Loucy (cell line): Measurements from ENCODE around the gene EMX2.

Source experiments
- H2AFZ ChIP-seq: fragments of 200-600 bp; sonication (generic); 2 replicates; pipeline ENCODE4 v1.6.0; 2016; ENCODE audit warnings: antibody characterized with exemption, mild to moderate bottlenecking, low read length, moderate library complexity
- H3F3A ChIP-seq: fragments of 200-600 bp; 2 replicates; pipeline ENCODE4 v1.6.0; 2016; ENCODE audit warnings: antibody characterized with exemption, low read depth, mild to moderate bottlenecking
- H3K27me3 ChIP-seq: fragments of 200-600 bp; sonication (generic); 2 replicates; pipeline ENCODE4 v1.6.1; 2014; ENCODE audit warnings: low read length, mild to moderate bottlenecking; ENCODE audit not compliant: insufficient read depth, poor library complexity, severe bottlenecking
- H3K36me3 ChIP-seq: fragments of 200-600 bp; sonication (generic); 2 replicates; pipeline ENCODE4 v1.6.1; 2016; ENCODE audit warnings: low read length; ENCODE audit not compliant: insufficient read depth
- H3K4me1 ChIP-seq: fragments of 200-600 bp; sonication (generic); 2 replicates; pipeline ENCODE4 v1.5.1; 2014; ENCODE audit warnings: low read length, mild to moderate bottlenecking; ENCODE audit not compliant: insufficient read depth, poor library complexity, severe bottlenecking
- H3K4me2 ChIP-seq: fragments of 200-600 bp; sonication (generic); 2 replicates; pipeline ENCODE4 v1.6.0; 2014; ENCODE audit warnings: antibody characterized with exemption, low read length, low read depth, mild to moderate bottlenecking; ENCODE audit not compliant: poor library complexity, severe bottlenecking
- H3K4me3 ChIP-seq: fragments of 200-600 bp; sonication (generic); 2 replicates; pipeline ENCODE4 v1.5.1; 2014; ENCODE audit warnings: low read length, mild to moderate bottlenecking, mixed read lengths; ENCODE audit not compliant: poor library complexity, severe bottlenecking
- H3K79me2 ChIP-seq: fragments of 200-600 bp; sonication (generic); 2 replicates; pipeline ENCODE4 v1.6.1; 2014; ENCODE audit warnings: low read length; ENCODE audit not compliant: insufficient read depth
- H3K9ac ChIP-seq: fragments of 200-600 bp; sonication (generic); 2 replicates; pipeline ENCODE4 v1.6.0; 2014; ENCODE audit warnings: mild to moderate bottlenecking, low read depth, low read length, moderate library complexity; ENCODE audit not compliant: poor library complexity, severe bottlenecking
- H3K9me2 ChIP-seq: fragments of 200-600 bp; sonication (generic); replicated peaks from 2 replicates; pipeline ENCODE4 v1.6.1; 2016; ENCODE audit warnings: low read depth, low read length, mixed read lengths
- H3K9me3 ChIP-seq: fragments of 200-600 bp; sonication (generic); 2 replicates; pipeline ENCODE4 v1.6.1; 2014; ENCODE audit warnings: mild to moderate bottlenecking, antibody characterized with exemption, low read length, low read depth; ENCODE audit not compliant: insufficient read depth
- H4K20me1 ChIP-seq: fragments of 200-600 bp; sonication (generic); 2 replicates; pipeline ENCODE4 v1.6.0; 2014; ENCODE audit warnings: antibody characterized with exemption, low read length, mild to moderate bottlenecking; ENCODE audit not compliant: insufficient read depth, poor library complexity, severe bottlenecking
- CTCF ChIP-seq: fragments of 200-600 bp; sonication (generic); conservative IDR thresholded peaks from 2 replicates; pipeline ENCODE4 v1.5.1; 2014; ENCODE audit warnings: mild to moderate bottlenecking, antibody characterized with exemption, low read length
- EZH2phosphoT487 ChIP-seq: fragments of 200-600 bp; IDR thresholded peaks from 2 replicates; pipeline ENCODE4 v1.6.1; 2018; ENCODE audit warnings: antibody characterized with exemption, mild to moderate bottlenecking, moderate library complexity, borderline replicate concordance

Gene EMX2

GRCh38 chr10:117545141-117546019, 2.8 kb downstream of the EMX2 start:
- H3F3A ChIP-seq, result no peaks in the 10 kb centered on the region
- no peaks in the 10 kb centered on the region for H3K9me3 ChIP-seq
- H3K79me2 ChIP-seq, result no peaks in the 10 kb centered on the region
- H3K27me3 ChIP-seq, result no peaks in the 10 kb centered on the region
- no peaks in the 10 kb centered on the region for H3K4me1 ChIP-seq
- H3K9ac ChIP-seq, result no peak overlapping the region
- no peak overlapping the region for H2AFZ ChIP-seq
- TF ChIP-seq CTCF, result no peak
- no peak for TF ChIP-seq EZH2phosphoT487
- H4K20me1 ChIP-seq, result no peaks in the 10 kb centered on the region
- no peaks in the 10 kb centered on the region for H3K9me2 ChIP-seq
- H3K36me3 ChIP-seq, result no peaks in the 10 kb centered on the region
- H3K4me2 ChIP-seq, result no peak overlapping the region
- no peak overlapping the region for H3K4me3 ChIP-seq

- H3K4me1 ChIP-seq, result no peaks in the 10 kb centered on the region
- H3K27me3 ChIP-seq, result no peaks in the 10 kb centered on the region
- H4K20me1 ChIP-seq, result no peaks in the 10 kb centered on the region
- no peak overlapping the region for H3K4me2 ChIP-seq
- H3K9me3 ChIP-seq, result no peaks in the 10 kb centered on the region
- H3K36me3 ChIP-seq, result no peaks in the 10 kb centered on the region
- H3K9ac ChIP-seq, result no peak overlapping the region
- no peak overlapping the region for H3K4me3 ChIP-seq
- H3K79me2 ChIP-seq, result no peaks in the 10 kb centered on the region
- H3F3A ChIP-seq, result no peaks in the 10 kb centered on the region
- TF ChIP-seq EZH2phosphoT487, result no peak
- no peak for TF ChIP-seq CTCF
- H3K9me2 ChIP-seq, result no peaks in the 10 kb centered on the region
- H2AFZ ChIP-seq, result no peak overlapping the region
Observed at GRCh38 chr10:117546020-117546580, 3.6 kb downstream of the EMX2 start.

GRCh38 chr10:117546581-117547015, 4.1 kb downstream of the EMX2 start:
- Histone ChIP-seq H3K4me2 (no peak overlapping the region), H3K9me3 (no peaks in the 10 kb centered on the region), H2AFZ (no peak overlapping the region), H4K20me1 (no peaks in the 10 kb centered on the region), H3F3A (no peaks in the 10 kb centered on the region), H3K4me3 (no peak overlapping the region), H3K9ac (no peak overlapping the region), H3K4me1 (no peaks in the 10 kb centered on the region), H3K9me2 (no peaks in the 10 kb centered on the region), H3K27me3 (no peaks in the 10 kb centered on the region), H3K36me3 (no peaks in the 10 kb centered on the region), H3K79me2 (no peaks in the 10 kb centered on the region)
- TF ChIP-seq CTCF (no peak), EZH2phosphoT487 (no peak)
